Cardiac fibroblast (primary cell): ENCODE data around the gene HAAO.
A peak's percentile ranks its signal among the peaks of the same experiment; 100 is the strongest.

Source experiments
- DNase-seq, 2 donors: peaks; one replicate each; pipeline versions ENCODE4 v3.0.0 to v3.0.0-alpha.2; 2010; ENCODE audit warnings: low read depth in 2 of 2
- H3K4me3 ChIP-seq, 2 donors: replicated peaks in 1 of 2; 1 replicate in 1 of 2; 2 replicates in 1 of 2; pipeline ENCODE4 v1.5.1; 2011; ENCODE audit warnings: low read depth in 2 of 2, low read length in 2 of 2, mild to moderate bottlenecking in 2 of 2, moderate library complexity in 1 of 2
- CTCF ChIP-seq: IDR thresholded peaks from one replicate; pipeline ENCODE4 v1.5.1; 2011; ENCODE audit warnings: low read depth, mild to moderate bottlenecking, low read length, inconsistent platforms

The HAAO gene

GRCh38 chr2:42792583-42793333 lies at the start of gene HAAO:
Gene HAAO, minus strand, starts transcription at chr2:42792583. Its CDS starts 47 bp downstream, at chr2:42792536.
- peak within 1 kb of the TSS; percentile 23 to 32 for H3K4me3 ChIP-seq
- no peak for TF ChIP-seq CTCF
- no peak for DNase-seq

GRCh38 chr2:42841344-42841743 lies 49.0 kb upstream of the HAAO start:
- no peak overlapping the region for H3K4me3 ChIP-seq
- no peak for TF ChIP-seq CTCF
- no peak for DNase-seq

GRCh38 chr2:42840760-42841159 lies 48.4 kb upstream of the HAAO start:
- DNase-seq: no peak
- no peak overlapping the region for H3K4me3 ChIP-seq
- no peak for TF ChIP-seq CTCF

GRCh38 chr2:42839809-42840501 lies 47.6 kb upstream of the HAAO start:
- TF ChIP-seq CTCF: no peak
- no peak overlapping the region for H3K4me3 ChIP-seq
- DNase-seq: peak; percentile 52

- no peak overlapping the region for H3K4me3 ChIP-seq
- no peak for DNase-seq
- no peak for TF ChIP-seq CTCF
Measured at GRCh38 chr2:42838133-42838532, 45.8 kb upstream of the HAAO start.

- peak; percentile 98 to 100 for DNase-seq
Measured at GRCh38 chr2:42835577-42836371, 43.4 kb upstream of the HAAO start.

More at GRCh38 chr2:42835577-42836371, 43.4 kb upstream of the HAAO start:
- TF ChIP-seq CTCF: no peak
- no peak overlapping the region for H3K4me3 ChIP-seq
